ENCODE results near the gene CIAO2B.
"Not testable (repeated sequence)": the region's sequence is repeated elsewhere in the genome, so short reads cannot be mapped to it uniquely, and the experiment has no call there.

GRCh38 chr16:66974932-66975246 lies 40.7 kb upstream of the CIAO2B start:
- not testable (repeated sequence) for TF ChIP-seq TEAD1, CREB1 (CRISPR knock-in tag; IDR thresholded peaks at IDR 0.05)
- TF ChIP-seq, protein P1, sequence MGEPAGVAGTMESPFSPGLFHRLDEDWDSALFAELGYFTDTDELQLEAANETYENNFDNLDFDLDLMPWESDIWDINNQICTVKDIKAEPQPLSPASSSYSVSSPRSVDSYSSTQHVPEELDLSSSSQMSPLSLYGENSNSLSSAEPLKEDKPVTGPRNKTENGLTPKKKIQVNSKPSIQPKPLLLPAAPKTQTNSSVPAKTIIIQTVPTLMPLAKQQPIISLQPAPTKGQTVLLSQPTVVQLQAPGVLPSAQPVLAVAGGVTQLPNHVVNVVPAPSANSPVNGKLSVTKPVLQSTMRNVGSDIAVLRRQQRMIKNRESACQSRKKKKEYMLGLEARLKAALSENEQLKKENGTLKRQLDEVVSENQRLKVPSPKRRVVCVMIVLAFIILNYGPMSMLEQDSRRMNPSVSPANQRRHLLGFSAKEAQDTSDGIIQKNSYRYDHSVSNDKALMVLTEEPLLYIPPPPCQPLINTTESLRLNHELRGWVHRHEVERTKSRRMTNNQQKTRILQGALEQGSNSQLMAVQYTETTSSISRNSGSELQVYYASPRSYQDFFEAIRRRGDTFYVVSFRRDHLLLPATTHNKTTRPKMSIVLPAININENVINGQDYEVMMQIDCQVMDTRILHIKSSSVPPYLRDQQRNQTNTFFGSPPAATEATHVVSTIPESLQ (CRISPR knock-in tag; IDR thresholded peaks at IDR 0.05) = not testable (repeated sequence)
